GM18502 (cell line): ENCODE results near the gene KIF26B.

Source experiments
- ATAC-seq: cut with Tn5 transposase; IDR thresholded peaks from one replicate; pipeline ENCODE4 v1.9.1; 2021; ENCODE audit warnings: mild to moderate bottlenecking; ENCODE audit not compliant: unreplicated experiment, poor library complexity

Gene KIF26B

GRCh38 chr1:245404952-245405351 is 250.2 kb downstream of the KIF26B start:
- ATAC-seq: no peak

GRCh38 chr1:245406426-245406825 is 251.6 kb downstream of the KIF26B start:
- no peak for ATAC-seq

GRCh38 chr1:245407983-245408382 is 253.2 kb downstream of the KIF26B start:
- ATAC-seq: no peak

DNA sequence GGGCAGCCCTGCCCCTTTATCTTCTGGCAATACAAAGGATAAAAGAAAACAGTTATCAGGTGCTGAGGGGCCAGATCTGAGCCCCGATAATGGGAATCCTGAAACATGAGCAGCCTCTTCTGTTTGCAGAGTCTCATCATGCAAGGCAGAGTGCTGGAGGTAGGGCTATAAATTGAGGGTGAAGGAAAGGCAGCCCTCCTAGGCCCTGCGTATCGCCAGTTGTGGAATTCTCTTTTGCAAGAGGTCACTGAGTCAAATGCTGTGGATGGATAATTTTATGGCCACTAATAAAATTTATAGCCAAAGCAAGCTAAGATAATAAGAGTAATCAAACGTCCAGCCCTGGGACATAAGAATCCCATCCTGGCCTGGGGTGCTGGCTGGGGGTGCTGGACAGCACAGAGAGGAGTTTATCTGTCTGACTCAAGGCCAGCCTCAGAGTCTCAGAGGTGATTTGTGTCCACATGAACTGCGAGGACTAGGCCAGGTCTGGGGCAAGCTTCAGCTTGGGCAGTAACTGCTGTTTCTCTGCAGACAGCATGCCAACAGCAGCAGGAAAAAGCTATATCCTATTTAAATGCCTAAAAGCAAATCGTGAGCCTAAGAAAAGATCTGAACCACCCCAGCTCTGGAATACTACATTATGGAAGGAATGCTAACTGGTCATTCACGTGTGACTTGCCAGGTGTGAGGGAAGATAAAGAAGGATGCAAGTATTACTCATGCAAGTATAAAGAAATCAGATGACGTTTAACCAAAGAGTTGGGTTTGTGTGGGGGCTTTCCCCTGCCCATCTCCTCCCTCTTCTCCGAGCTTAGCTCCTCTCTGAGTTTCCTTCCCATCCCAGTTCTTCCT is 254.8 kb downstream of the KIF26B start:
- no peak for ATAC-seq

- no peak for ATAC-seq
These were observed 256.7 kb downstream of the KIF26B start for GRCh38 chr1:245411245-245412036.

DNA sequence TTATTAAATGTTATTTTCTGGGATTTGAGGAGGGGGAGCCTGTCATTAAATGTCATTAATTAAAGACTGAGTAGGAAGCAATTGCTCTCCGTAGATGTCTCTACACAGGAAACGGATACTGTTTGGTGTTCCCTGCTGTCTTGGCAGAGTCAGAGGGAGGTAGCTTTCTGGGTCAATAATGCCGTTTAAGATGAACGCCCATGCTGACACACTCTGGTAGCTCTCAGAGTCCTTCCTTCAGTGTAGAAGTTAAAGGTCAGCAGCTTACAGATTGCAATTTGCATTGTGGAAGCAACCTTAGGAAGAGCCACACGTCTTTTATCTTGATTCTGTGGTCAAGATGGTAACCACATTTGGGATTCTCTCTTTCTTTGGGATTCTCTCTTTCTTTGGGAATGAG is 257.5 kb downstream of the KIF26B start:
- ATAC-seq: no peak

GRCh38 chr1:245416781-245417180 is 262.0 kb downstream of the KIF26B start:
- no peak for ATAC-seq

GRCh38 chr1:245418077-245418476 is 263.3 kb downstream of the KIF26B start:
- ATAC-seq: no peak

- no peak for ATAC-seq
These were observed 264.7 kb downstream of the KIF26B start for GRCh38 chr1:245419461-245419978.

DNA sequence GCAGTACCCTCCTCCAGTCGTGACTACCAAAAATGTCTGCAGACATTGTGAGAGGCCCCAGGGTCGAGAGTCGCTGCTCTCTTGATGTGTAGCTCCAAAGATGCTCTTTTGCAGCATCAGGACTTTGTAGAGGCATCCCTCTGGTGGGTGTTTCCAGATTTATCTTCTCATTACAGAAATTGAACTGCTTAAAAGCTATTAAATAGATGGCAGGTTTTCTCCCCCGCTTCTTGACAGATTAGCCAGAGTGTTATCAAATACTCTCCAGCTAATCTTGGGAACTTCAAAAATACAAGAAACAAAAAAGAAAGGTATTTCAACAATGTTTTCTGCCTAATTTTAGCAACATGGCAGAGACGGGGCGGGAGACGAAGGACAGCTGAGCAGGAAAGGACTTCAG is 265.2 kb downstream of the KIF26B start:
- ATAC-seq: no peak

DNA sequence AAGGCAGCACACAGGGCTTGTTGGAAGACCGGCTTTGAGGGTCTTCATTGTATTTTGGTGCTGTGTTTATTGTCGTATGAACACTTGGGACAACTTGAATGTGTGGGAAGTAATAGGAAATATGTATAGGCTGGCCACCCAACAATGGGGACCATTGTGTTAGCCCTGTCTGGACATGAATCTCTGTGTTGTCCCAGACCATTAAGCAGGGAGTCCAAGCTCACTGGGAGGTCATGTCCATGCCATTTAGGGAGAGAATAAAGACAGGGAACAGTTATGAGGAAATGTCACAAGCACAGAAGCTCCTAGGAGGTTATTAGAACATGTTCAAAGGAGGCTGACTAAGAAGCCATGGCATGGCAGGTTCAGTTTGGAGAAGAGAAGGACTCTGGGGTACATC is 266.1 kb downstream of the KIF26B start:
- ATAC-seq: no peak

DNA sequence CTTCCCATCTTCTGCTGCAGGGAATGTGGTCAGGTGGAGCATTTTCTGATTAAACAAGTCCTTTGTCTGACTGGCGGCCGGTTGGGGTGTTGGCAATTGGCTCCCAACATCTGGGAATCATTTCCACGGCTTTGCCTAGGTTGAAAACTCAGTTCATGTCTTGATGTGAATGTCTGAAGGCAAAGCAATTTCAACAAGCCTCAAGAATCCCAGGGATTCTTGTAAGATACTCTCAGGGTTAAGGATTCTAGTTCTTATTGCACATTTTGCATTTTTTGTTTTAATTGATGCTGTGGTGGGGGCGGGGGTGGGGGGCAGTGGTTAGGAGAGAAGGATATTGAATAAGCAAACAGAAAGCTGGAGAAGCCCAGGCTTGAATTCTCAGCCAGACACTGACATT is 273.9 kb downstream of the KIF26B start:
- ATAC-seq: no peak

GRCh38 chr1:245431706-245432105 is 276.9 kb downstream of the KIF26B start:
- ATAC-seq: no peak

DNA sequence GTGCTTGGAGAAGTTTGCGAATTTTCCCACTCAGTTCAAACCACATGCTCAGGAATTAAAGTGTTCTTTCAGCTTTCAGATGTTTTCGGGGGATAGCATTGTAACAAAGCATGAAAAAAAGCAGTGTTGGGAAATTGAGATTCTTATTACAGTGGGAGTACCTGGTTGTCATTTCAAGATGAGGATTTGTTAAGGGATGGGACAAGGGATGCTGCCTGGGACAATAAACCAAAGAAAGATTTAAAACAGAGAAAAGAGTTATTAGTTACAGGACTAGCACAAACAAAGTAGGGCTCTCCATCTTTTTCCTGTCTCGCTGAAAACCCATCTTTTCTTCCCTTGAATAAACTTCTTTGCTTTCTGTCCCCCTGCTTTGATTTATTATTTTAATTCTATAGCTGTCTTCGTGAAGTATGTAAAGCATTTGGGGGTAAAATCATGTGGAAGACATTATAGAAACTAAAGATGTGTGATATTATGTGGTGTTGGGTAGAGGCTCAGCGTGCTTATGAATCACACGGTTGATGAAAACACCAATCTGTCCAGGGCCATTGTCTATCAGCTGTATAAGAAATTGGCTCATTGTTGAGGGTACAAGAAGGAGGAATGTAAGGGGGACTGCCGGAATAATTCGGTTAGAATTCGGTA is 277.6 kb downstream of the KIF26B start:
- ATAC-seq: no peak

DNA sequence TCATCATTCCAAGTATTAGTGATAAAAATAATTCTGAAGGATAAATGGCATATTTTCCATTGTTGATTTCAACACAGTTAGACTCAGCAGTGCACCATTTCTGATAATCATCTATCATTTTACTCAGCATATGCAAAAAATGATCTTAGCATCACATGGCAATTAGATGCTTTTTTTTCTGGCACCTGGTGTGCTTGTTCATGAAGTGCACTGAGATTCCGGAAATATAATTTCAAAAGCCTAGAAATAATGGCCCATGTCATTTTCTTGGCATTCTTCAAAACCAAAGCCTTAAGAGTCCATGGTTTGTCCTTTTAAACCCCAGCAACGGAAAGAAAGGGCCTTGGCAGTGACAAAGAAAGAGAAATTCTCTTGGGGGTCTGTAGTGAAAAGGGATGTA is 278.8 kb downstream of the KIF26B start:
- ATAC-seq: no peak

DNA sequence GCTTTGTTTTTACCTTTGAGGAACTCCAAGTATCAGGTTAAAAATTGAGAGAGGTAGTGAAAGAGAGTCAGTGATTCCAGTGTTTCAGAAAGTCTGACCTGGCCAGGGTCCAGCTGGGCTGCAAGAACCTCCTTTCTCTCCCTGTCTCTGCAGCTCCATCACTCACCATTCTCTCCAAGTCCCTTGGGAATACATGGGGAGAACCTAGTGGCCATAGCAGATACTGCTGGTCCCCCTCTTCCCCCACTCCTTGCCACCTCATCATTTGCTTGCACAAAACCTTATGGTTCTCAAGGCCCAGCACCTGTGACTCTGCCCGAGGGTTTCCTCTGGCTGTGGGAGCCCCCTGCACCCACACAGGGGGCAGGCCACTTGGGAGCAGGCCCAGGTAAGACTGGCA is 279.5 kb downstream of the KIF26B start:
- ATAC-seq: no peak

DNA sequence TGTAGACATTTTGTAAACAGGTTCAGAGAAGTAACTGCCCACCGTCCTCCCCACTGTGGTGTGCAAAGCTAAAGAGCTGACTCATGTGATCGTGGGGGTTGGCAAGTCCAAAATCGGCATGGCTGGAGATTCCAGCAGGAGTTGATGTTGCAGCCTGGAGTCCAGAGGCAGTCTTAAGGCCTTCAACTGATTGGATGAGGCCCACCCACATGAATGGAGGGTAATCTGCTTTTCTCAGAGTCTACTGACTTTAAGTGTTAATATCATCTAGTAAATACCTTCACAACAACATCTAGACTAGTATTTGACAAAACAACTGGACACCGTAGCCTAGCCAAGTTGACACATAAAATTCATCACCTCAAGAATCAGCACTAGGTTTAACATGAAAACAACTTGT is 281.6 kb downstream of the KIF26B start:
- no peak for ATAC-seq

DNA sequence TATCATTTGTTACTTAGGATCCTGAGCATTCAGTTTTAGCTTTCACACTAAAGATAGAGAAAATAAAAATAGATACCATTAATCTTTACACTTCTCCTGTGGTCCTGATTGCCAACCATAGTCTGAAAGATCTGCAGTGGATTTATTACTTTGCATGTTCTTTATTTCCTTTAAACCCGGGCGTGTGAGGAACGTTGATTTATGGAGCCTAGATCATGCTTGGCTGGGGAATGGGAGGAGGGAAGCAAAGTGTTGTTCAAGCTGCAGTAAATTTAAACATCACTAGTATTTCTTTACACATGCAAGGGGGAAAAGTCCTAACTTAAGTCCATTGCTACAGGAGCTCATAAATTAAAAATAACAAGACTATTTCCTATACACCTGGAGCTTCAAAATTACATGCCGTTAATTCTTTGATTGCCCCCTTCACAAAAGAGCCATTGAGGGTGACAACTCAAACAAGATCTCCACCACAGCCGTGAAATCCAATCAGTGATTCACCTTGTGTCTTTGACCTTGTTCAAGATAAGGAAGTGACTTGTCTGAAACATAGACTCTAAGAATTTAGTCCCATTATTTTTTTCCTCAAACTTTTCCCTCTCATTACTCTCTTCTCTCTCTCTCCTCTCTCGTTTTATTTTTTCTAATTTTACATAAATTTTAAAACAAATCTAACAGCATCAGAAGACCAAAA is 282.7 kb downstream of the KIF26B start:
- ATAC-seq: no peak

DNA sequence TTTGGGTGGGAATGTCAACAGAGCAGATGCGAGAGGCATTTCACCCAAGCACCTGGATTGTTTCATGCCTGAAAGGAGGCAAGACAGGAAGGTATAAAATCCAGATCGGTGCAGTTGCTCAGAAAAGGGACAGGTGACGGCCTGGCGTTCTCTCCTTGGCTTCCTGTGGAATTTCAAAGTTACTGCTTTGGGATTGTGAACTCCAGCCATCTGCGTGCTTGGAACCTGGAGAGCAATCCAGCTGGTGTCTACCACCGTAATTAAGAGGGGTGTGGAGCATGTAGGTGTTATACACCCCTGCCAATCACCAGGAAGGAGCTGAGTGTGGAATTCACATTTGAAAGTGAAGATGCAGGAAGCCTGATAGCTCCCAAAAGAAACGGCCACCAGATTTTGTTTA is 286.1 kb downstream of the KIF26B start:
- no peak for ATAC-seq

DNA sequence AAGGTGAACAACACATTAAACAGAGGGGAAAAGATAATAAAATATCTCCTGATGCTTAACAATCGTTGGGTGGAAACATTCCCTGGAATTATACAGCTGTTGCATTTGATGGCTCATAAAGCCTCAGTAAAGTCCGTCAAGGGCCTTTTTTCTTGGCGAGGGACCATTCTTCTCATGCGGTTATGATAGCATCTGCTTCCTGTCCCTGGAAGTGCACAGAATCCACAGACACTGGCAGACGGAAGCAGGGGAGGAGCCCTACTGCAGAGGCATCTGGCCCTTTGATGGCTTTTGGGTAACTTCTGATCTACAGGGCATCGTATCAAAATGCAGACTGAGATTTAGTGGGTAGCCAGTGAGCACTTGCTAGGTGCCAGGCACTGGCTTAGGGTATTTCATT is 286.9 kb downstream of the KIF26B start:
- no peak for ATAC-seq
